HL-60/S4 treated with phorbol 12-myristate 13-acetate at 8.2 ng/mL for 4 days and 3 days (cell line): ENCODE results near the gene CEP192.
"Not testable (repeated sequence)": the region's sequence is repeated elsewhere in the genome, so short reads cannot be mapped to it uniquely, and the experiment has no call there.

Experiments
- in situ Hi-C: fragments of 300-500 bp; cut with MboI; formaldehyde crosslinking; loops from 2 replicates; pipeline ENCODE4 v1.15.0; 2022; ENCODE audit warnings: low sequenced_read_pairs

CEP192 gene

GRCh38 chr18:12990967-12991820, at the start of gene CEP192:
Gene CEP192 (plus strand): TSS chr18:12991362. CDS start chr18:12999425, 8,063 bp downstream.
- in situ Hi-C loops, result no loop called here

- in situ Hi-C loops, result loop anchor here (25.0 kb wide), 2 partner anchors 206 to 556 kb away; partner anchors contain the start of gene AFG3L2
These were observed 47.9 kb upstream of the CEP192 start for GRCh38 chr18:12943215-12943614.

DNA sequence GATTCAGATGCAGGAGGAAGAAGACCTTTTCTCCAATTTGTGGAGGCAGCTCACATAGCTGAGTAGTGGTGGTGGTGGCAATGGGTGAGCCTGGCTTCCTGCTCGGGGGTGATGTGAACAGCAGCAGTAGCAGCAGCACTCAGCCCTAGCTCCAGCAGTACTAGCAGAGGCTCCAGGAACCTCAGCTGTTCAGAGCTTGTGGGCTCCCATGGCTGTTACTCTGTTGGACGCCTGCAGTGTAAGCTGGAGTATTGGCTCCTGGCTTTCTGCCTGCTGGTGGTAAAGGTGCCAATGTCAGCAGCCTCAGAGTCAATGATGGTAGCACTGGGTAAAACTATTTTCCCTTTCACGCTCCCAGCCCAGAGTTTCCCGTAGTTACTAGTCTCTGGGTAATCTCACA, 46.5 kb upstream of the CEP192 start:
- in situ Hi-C loops, result loop anchor here (25.0 kb wide), 2 partner anchors 207 to 557 kb away; partner anchors contain the start of gene AFG3L2

DNA sequence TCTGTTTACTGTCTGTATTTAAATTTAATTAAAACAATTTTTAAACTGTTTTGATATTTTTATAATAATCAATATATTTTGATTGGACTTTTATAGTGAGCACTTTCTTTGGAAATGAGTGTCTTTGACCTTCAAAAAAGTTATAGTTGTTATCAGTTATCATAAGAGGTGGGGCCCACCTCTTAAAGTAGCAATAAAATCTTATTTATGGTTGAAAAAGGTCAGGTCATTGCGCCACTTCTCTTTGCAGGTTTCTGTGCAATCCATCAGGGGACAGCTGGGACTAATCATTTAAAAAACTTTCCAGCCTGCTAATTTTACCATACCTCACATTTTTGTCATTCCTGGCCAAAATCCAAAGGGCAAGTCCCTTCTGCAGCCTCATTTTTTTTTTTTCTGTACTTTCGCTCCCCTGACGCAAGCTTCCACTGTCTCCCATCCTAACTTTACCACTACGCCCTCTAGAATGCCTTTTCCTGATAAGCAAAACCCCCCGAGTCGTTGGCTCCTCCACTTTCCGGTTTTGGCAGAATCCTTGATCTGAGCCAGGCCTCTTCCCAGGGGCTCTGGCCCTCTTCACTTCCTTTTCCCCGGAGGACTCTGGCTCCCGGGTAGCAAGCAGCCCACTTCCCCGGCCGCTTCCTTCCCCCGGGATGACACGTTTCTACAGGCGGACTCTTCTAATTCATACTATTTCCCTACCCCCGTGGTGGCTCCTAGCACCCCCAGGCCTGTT, 44.4 kb upstream of the CEP192 start:
- in situ Hi-C loops, result loop anchor here (25.0 kb wide), 2 partner anchors 209 to 559 kb away; partner anchors contain the start of gene AFG3L2

GRCh38 chr18:12947285-12948049, 43.7 kb upstream of the CEP192 start, which contains the start of gene SEH1L:
Gene SEH1L (plus strand): TSS chr18:12948011. CDS start chr18:12948122, 111 bp downstream.
- in situ Hi-C loops, result loop anchor here (25.0 kb wide), 2 partner anchors 210 to 560 kb away; partner anchors contain the start of gene AFG3L2

GRCh38 chr18:12948050-12948804, 42.9 kb upstream of the CEP192 start:
- in situ Hi-C loops, result loop anchor here (25.0 kb wide), 2 partner anchors 211 to 561 kb away; partner anchors contain the start of gene AFG3L2

DNA sequence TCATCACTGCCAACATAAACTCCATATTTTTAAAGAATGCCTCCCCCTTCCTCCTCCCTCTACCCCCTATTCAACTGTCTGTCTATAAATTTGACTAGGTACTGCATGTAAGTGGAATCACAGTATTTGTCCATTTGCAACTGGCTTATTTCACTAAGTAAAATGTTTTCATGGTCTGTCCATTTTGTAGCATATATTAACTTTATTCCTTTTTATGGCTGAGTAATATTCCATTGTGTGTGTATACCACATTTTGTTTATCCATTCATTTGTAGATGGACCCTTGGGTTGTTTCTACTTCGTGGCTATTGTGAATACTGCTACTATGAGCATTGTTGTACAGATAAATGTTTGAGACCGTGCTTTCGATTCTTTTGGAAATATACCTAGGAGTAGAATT, 32.7 kb upstream of the CEP192 start:
- in situ Hi-C loops, result no loop called here

DNA sequence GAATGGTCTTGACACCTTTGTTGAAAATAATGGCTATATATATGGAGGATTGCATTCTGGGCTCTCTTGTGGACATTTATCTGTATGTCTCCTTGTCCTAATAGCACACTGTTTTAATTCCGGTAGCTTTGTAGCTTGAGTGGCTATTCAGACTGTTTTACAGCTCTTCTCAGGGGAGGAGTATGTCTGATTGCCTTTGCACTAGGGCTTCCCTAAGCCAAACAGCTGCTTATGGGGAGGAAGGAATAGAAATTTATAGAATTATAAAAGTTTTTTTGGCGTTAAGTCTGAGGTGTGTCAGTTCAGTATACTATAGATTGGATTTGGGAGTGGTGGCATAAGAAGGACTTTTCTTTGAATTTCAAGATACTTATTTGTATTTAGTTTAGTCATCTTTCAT, 30.8 kb upstream of the CEP192 start:
- in situ Hi-C loops, result no loop called here

DNA sequence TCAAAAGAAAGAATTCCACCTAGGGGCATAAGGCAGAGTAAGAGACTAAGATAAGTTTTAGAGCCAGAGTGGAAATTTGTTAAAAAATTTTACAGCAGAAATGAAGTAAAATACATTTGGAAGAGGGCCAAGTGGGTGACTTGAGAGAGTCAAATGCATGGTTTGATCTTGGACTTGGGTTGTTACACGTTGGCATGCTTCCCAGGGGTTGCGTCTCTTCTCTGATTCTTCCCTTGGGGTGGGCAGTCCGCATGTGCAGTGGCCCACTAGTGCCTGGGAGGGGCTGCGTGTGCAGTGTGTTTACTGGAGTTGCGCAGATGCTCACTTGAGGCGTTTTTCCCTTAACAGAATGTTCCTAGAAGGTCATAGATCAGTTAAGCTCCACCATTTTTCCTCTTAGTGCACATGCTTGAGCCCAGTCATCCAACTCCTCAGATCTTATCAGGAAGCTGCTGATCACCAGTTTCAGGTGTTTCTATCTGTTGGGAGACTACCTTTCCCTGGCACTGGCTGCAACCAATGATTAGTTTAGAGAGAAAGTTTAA, 30.2 kb upstream of the CEP192 start:
- in situ Hi-C loops, result no loop called here

GRCh38 chr18:12963069-12963468, 28.1 kb upstream of the CEP192 start:
- in situ Hi-C loops, result no loop called here

DNA sequence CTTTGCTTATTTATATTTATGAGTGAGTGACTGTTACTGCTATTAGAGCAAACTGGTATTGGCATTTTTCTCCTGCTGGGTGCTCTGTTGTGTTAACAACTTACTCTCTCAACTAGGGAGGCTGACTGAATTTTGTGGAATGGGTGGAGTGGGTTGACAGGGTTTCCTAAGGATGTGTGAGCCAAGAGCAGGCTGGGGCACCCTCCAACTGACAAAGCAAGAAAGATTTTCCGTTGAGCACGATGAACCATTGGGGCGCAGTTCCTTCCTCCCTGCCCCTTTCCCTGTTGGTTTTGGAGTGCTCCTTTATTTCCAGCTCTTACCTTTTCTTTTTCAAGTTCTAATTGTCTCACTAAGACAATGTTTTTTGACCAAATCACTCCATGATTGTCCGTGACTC, 23.0 kb upstream of the CEP192 start:
- in situ Hi-C loops, result no loop called here

- in situ Hi-C loops, result no loop called here
These were observed 22.5 kb upstream of the CEP192 start for GRCh38 chr18:12968619-12969018.

DNA sequence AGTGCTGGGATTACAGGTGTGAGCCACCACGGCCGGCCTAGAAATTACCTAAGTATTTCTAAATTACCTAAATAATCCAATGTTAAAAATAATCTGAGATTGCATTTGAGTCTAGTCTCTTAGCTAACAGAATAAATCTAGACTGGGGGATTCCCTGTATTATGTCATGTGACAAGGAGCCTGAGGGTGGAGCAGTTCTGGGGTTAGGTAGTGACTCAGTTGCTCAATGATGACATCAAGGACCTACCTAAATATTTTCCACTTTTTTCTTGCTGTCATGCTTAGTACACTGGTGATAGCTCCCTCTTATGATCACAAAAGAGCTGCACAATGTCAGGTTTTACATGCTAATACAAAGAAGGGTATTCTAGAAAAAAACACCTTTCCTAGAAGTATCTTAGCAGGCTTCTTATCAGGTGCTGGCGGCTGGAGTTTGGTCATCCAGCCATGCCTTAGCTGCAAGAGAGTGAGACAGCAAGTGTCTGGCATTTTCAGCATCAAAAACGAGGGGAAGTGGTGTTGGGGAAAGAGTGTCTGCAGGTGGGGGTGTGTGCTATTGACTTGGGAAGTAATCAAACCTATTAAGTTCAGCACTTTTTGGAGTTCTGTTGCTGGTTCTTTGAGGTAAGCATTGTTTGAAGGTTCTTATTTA, 17.5 kb upstream of the CEP192 start:
- in situ Hi-C loops, result no loop called here

DNA sequence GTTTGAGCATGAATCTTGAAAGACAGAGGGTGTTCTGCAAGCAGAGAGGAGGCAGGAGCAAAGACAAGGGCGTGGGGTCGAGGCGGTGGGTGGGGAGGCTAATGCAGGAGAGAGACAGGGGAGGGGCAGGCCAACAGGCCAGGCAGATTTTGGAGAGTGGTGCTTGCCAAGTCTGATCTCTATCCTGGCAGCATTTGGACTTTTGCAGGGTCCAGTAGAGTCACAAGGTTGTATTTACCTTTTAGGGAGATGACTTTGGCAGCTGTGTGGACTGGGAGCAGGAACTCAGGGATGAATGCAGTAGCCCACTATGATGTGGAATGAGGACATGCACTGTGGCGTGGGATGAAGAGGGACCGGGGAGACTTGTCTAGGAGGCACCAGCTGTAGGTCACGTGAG, 15.7 kb upstream of the CEP192 start:
- in situ Hi-C loops, result no loop called here

- in situ Hi-C loops, result no loop called here
These were observed 14.9 kb upstream of the CEP192 start for GRCh38 chr18:12976305-12976704.

- in situ Hi-C loops, result not testable (repeated sequence)
These were observed 11.1 kb upstream of the CEP192 start for GRCh38 chr18:12980065-12980464.

- in situ Hi-C loops, result no loop called here
These were observed 1.6 kb upstream of the CEP192 start for GRCh38 chr18:12989397-12990122.

GRCh38 chr18:12990123-12990475, 1.1 kb upstream of the CEP192 start:
- in situ Hi-C loops, result no loop called here

DNA sequence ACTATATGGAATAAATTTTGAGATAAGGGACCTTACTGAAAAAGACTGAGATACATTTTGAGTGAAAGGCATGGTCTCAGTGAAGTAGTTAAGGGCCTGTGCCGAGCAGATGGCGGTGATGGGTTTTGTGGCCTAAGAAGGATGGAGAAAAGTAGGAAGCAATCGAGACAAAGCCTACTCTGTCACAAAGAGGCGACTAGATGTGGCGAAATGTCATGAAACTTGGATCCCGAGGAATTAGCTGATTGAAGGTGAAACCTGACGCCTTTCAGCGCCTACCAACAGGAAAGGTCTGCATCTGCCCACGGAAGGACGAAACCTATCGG, 558 bp upstream of the CEP192 start:
- in situ Hi-C loops, result no loop called here
